GM19395 (cell line): Measurements from ENCODE around the gene RAD51D.
"Not testable (repeated sequence)": the region's sequence is repeated elsewhere in the genome, so short reads cannot be mapped to it uniquely, and the experiment has no call there.

Source experiments
- ATAC-seq: cut with Tn5 transposase; IDR thresholded peaks from one replicate; pipeline ENCODE4 v1.9.1; 2021; ENCODE audit warnings: mild to moderate bottlenecking, moderate library complexity; ENCODE audit not compliant: unreplicated experiment

The RAD51D gene

GRCh38 chr17:35073183-35073790 lies 46.4 kb downstream of the RAD51D start:
- no peak for ATAC-seq

DNA sequence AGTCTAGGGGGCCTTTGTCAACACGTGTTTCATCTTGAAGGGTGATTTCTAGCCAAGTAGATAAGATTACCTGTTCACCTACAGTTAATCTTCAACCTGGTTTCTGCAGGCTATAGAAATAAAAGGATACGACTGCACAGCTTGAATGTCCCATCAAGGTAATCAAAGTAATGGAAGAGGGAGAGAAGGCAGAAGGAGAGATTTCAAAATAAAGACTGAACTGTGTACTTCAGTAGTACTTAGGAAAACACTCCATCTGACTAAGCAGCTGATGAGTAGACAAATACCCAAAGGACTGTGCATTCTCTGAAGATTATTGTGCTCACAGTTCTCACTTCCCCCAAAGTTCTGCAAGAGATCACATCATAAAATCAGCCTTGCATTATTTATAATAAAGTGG lies 50.3 kb downstream of the RAD51D start:
- no peak for ATAC-seq

DNA sequence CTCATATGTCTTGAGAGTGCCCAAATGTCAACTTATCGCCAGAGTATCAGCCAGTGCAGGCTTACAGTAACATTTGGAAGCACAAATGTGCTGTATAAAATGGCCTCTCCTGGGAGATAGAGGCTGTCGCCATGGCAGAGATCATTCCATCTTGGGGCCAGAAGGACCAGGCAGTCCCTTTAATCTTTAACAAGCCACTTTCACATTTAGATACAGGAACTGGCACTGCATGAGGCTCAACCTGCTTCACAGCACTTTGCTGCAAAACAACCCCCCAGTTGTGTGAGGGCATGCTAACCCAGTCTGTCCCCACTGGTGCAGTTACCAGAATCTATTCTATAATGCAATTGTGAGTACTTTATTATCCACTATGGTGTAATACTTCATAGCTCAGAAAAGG lies 51.4 kb downstream of the RAD51D start:
- ATAC-seq = no peak

- no peak for ATAC-seq
These were observed 53.8 kb downstream of the RAD51D start for GRCh38 chr17:35065880-35066279.

DNA sequence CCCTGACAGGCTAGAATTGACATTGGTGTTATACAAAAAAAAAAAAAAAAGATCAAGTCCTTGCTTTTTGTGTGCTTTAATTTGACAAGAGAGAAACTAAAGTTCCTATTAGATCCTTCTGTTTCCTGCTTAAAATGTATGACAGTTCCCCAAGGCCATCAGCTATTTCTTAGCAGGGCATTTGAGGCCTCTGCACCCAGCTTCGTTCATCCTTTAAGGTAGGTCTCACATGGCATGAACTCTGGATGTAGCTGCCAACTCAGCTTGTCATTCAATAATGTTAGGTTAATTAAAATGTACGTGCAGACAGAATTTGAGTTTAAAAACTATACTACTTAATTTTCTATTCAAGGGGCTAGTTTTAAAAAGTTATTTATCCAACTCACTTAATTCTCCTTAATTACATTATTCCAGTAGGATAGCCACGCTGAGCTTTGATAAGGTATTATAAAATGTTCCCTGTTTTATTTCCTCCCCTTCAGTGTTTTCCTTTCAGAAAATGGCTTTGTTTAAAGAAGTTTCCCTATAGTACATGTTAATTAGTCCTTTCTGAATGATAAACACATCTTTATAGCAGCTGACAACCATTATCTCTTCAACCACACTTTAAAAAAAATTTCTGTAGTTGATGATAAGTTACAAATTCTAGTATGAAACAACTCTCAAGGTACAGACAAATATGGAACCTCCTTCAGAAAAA lies 55.0 kb downstream of the RAD51D start:
- no peak for ATAC-seq

DNA sequence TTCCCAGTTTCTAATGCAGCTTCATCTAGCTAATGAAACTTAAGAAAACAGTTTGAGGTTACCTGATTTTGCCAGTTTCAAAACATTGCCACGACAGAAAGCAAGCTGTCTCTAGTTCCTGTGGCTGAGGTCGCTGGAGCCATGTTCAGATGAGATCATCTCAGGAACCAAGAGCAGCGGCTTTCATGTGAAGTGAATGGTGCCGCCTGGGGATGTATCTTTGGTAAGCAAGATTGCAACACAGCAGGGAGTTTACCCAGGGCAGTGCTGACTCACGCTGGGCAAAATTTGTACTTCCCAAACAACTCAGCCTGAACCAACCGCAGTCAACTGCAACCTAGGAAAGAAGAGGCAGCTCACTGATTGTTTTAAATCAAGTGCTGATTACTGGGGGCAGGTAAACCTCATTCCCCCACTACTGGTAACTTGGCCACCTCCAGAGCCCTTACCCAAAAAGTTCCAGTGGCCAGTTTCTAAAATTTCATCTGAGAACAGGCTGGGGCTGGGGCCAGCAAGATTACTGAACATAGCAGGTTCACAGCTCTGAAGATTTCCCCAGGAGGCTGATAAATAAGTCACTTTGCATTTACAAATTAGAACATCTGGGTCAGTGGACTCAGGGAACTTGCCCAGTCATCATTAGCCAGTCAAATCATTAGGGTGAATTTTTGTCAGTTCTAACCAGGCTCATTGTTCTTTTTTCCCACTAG lies 56.0 kb downstream of the RAD51D start, which contains the start of gene RFFL:
RFFL (minus strand) TSS at position 194 of the 710 bp plus-strand sequence. CDS start 37,154 bp downstream, outside the sequence.
- ATAC-seq = peak; percentile 86

GRCh38 chr17:35062308-35062707 lies 57.4 kb downstream of the RAD51D start:
- no peak for ATAC-seq

- ATAC-seq = no peak
These were observed 62.2 kb downstream of the RAD51D start for GRCh38 chr17:35057332-35057915.

DNA sequence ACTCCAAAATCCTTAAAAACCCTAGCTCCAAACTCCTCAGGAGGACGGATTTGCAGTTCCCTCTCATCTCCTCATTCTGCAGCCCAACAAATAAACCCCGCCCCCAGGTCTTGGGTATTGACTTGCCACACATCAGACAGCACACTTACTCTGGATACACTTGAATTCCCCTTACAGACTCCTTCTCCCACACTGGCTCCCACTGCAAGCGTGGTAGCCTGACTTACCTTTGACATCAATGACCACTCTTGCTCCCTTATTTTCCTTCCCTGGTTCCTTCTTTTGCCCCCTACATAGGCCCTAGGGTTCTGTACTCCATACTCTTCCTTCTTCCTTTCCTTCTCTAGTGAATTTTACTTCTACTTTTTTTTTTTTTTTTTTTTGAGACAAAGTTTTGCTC lies 63.6 kb downstream of the RAD51D start:
- no peak for ATAC-seq

DNA sequence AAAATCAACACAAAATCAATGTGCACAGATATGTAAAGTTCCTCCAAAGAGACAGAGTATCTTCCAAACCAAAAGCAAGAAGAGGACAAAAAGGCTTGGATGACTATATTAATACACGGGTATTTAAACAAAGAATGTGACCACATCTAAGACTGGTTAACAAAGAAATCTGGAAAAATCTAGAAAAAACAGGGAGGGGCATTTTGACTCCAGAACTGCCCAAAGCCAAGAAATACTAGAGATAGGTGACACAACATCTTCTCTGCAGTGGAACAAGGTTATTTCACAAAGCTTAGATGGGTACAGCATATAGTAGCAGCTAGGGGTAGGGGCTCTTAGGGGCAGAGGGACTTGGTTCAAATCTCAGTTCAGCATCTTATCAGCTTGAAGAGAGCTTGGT lies 66.5 kb downstream of the RAD51D start:
- no peak for ATAC-seq

DNA sequence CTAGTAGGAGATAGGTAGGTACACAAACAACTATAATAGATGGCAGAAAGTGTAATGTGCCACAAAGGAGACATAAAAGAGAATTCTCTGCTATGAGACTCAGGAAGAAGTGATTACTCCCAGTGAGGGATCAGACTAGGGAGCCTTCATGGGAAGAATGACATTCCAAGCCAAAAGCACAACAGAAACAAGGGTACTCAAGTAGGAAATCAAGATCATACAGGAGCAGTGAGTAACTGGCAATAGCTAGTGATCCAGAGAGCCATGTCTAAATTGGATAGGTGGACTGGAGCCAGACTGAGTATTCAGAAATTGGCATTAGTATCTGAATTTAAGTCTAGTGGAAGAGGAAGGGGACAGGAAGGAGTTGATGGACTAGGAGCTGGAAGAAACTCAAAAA lies 66.9 kb downstream of the RAD51D start:
- ATAC-seq = no peak

DNA sequence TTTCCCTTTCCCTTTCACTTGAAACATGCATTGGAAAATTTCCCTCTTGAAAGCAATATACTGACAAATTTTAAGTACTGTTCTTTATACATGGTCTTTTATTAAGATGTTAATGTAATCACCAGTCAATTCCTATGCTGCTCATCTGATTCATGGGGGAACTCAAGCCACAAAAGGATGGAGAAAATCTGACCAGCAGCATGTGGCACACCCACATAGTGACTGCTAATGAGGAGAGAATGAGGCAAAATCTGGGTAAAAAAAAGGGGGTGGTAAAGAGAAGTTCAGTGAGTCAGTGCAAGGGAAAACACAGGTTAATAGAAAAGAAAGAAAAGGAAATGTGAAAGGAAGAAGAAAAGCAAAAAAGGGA lies 67.4 kb downstream of the RAD51D start:
- ATAC-seq = no peak

DNA sequence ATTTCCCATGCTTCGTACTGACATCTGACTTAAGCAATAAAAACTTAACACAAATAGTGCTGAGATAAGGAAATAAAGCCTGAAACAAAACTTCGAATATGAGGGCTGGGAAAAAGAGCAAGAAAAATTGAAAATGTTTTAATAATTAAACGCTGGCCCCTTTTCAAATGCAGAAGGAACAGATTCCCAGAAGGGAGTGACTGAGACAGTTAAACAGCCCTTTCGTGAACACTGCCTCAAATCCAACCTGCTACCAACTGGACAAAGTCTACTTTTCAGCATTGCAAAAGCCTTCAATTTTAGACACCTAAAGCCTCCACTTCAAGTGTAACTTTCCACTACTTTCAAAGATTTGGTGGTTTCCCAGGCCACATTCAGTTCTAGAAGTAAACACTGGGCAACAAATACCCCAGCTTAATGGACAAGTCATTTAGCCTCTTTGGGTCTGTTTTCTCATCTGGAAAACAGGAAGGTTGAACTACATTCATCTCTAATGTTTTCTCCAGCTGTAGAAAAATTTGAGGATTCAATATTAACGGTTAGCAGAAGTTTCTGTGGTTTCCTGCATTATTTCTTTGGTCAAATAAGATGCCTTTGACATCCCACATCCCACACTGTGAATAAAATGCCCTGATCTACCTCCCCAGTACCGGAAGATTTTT lies 68.0 kb downstream of the RAD51D start:
- peak; percentile 37 for ATAC-seq

- peak; percentile 62 for ATAC-seq
These were observed 68.5 kb downstream of the RAD51D start for GRCh38 chr17:35051183-35051578.

DNA sequence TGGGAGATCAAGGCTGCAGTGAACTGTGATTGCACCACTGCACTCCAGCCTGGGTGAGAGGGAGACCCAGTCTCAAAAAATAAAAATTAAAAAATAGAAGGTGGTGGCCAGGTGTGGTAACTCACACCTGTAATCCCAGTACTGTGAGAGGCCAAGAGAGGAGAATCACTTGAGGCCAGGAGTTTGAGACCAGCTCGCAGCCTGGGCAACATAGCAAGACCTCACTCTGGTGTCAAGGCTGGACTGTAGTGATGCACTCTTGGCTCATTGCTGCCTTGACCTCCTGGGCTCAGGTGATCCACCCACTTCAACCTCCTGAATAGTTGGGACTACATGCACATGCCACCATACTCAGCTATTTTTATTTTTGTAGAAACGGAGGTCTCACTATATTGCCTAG lies 69.5 kb downstream of the RAD51D start:
- ATAC-seq = no peak

DNA sequence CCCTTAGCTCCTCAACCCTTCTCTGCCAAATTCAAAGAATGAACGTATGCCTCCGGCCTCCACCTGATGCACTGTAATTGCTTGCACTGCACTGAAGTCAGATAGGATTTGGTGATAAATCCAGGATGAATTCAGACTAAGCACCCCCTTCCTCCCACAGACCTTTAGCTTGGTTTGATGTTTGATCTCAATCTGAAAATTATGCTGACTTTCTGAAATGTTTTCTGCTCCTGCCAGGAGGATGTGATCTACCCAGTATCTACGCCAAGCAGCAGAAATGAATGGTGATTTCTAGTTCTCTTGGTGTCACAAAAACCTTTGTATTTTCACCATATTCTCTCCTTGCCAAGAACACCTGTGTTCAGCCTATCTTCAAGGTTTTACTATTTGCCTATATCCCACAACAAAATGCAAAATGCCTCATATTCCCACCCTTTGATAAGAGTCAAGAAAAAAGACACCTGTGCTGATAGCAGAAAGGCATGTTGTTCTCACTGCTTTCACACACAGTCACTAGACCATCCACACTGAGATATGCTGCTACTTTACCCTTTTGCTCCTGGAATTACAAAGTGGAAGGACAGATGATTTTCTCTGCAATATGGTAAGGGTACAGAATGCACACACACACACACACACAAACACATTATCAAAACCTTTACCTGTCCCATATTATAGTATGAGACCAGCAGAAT lies 70.8 kb downstream of the RAD51D start:
- no peak for ATAC-seq

DNA sequence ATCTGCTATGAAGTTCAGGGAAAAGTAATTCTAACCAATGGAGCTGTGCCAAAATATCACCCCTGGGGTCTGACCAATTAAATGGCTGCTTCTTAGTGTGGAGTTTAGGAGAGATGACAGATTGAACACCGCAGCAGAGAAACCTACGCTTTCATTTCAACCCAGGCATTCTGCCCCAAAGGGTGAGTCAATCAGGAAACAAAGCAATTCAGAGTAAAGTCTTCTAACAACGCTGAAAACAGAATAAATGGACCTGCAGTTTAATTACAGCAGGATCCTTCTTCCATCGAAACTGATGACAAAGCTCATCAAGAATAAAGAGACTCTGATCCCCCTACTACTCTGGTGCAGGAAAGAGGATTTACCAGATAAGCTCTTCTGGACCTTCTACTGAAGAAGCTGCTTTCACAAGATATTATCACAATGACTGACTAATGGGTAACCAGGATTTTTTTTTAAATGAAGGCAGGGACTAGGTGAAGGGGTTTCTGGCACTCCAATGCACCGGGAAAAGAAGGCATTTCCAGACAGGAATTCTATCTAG lies 72.8 kb downstream of the RAD51D start:
- ATAC-seq = peak; percentile 73

DNA sequence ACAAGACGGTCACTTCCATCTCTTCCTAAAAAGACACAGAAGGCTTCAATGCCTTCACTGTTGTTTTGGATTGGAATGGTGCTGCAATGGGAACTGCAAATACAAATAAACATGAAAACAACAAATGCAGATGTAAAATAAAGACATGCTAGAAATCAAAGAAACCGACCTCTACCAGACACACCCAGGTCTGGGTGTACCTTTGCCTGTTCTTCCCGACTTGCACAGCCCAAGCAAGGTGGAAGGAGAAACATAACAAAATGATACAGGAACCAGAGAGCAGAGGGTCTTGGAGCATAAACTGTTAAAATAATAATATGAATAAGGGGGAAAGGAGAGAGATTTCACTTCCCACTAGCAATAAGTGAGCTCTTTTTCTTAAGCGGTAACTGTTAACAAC lies 73.4 kb downstream of the RAD51D start:
- peak; percentile 16 for ATAC-seq

DNA sequence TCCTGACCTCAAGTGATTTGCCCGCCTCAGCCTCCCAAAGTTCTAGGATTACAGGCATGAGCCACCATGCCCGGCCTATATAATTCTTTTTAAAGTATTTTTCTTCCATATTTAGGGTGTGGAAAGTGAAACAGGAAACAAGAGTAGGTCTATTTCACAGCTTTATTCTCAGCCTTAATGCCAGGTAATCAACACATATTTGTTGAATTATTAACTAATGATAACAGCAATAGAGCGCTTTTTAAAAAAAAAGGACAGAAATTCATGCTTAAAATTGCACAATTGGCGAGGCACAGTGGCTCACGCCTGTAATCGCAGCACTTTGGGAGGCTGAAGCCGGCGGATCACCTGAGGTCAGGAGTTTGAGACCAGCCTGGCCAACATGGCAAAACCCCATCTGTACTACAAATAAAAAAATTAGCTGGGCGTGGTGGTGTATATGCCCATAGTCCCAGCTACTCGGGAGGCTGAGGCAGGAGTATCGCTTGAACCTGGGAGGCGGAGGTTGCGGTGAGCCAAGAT lies 74.1 kb downstream of the RAD51D start:
- not testable (repeated sequence) for ATAC-seq

DNA sequence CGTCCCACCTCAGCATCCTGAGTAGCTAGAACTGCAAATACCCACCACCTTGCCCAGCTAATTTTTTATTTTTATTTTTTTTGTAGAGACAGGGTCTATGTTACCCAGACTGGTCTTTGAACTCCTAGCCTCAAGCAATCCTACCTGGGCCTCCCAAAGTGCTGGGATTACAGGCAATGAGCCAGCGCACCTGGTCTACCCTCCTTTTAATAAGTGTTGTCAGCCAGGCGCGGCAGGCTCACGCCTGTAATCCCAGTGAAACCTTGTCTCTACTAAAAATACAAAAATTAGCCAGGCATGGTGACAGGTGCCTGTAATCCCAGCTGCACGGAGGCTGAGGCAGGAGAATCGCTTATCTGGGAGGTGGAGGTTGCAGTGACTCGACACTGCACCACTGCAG lies 75.5 kb downstream of the RAD51D start:
- ATAC-seq = no peak
